ENCODE measurements around the gene PSMD9. TPM values are rescaled to one million over a fixed set of nuclear protein-coding genes. Genes with fewer than 3 reads are reported as not detected.
A peak's percentile ranks its signal among the peaks of the same experiment; 100 is the strongest.

The PSMD9 gene
- total RNA-seq, 1 donor: 57.9 TPM

GRCh38 chr12:121964813-121965643, 76.4 kb downstream of the PSMD9 start:
- TF ChIP-seq, protein P1, sequence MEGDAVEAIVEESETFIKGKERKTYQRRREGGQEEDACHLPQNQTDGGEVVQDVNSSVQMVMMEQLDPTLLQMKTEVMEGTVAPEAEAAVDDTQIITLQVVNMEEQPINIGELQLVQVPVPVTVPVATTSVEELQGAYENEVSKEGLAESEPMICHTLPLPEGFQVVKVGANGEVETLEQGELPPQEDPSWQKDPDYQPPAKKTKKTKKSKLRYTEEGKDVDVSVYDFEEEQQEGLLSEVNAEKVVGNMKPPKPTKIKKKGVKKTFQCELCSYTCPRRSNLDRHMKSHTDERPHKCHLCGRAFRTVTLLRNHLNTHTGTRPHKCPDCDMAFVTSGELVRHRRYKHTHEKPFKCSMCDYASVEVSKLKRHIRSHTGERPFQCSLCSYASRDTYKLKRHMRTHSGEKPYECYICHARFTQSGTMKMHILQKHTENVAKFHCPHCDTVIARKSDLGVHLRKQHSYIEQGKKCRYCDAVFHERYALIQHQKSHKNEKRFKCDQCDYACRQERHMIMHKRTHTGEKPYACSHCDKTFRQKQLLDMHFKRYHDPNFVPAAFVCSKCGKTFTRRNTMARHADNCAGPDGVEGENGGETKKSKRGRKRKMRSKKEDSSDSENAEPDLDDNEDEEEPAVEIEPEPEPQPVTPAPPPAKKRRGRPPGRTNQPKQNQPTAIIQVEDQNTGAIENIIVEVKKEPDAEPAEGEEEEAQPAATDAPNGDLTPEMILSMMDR (IDR thresholded peaks at IDR 0.05; ENCODE audit: insufficient read depth, low read length): no peak
- DNase-seq (ENCODE audit: low read depth): peak; percentile 94
- H3K4me3 ChIP-seq (ENCODE audit: low read depth, low read length): no peak overlapping the region

GRCh38 chr12:121966959-121967358, 78.4 kb downstream of the PSMD9 start:
- peak; percentile 21 for DNase-seq (ENCODE audit: low read depth)
- TF ChIP-seq, protein P1 (IDR thresholded peaks at IDR 0.05; ENCODE audit: insufficient read depth, low read length): no peak
- no peak overlapping the region for H3K4me3 ChIP-seq (ENCODE audit: low read depth, low read length)

Small RNA genes lying within 50 kb of the gene (small RNA-seq; reads per million reads assigned to genes)
- not detected for gene AC069503.3
- gene RF00017: not detected
- gene RNU7-170P: not detected

Other genes with a start within 250 kb of the PSMD9 start
- gene MORN3, start 219.1 kb upstream of the PSMD9 start, total RNA-seq (ENCODE audit: low replicate concordance): 0.63 and 3.8 TPM in 2 replicates
- 3.4 and 8.0 TPM in 2 replicates for gene TMEM120B, start 176.0 kb upstream of the PSMD9 start, total RNA-seq (ENCODE audit: low replicate concordance)
- 10.9 and 13.1 TPM in 2 replicates for gene RHOF, start 95.1 kb upstream of the PSMD9 start, total RNA-seq (ENCODE audit: low replicate concordance)
- gene SETD1B, start 84.8 kb upstream of the PSMD9 start, total RNA-seq (ENCODE audit: low replicate concordance): 5.0 and 6.1 TPM in 2 replicates
- 1.1 and 1.8 TPM in 2 replicates for gene HPD, start 29.9 kb upstream of the PSMD9 start, total RNA-seq (ENCODE audit: low replicate concordance)
- 2.3 and 8.8 TPM in 2 replicates for gene CFAP251, start 29.8 kb downstream of the PSMD9 start, total RNA-seq (ENCODE audit: low replicate concordance)
- gene BCL7A, start 133.1 kb downstream of the PSMD9 start, total RNA-seq (ENCODE audit: low replicate concordance): 3.2 and 12.2 TPM in 2 replicates
- 8.3 and 15.4 TPM in 2 replicates for gene MLXIP, start 190.0 kb downstream of the PSMD9 start, total RNA-seq (ENCODE audit: low replicate concordance)